Putamen (tissue), 1 donor: Measurements from ENCODE around the gene UTS2R.
"Not testable (repeated sequence)": the region's sequence is repeated elsewhere in the genome, so short reads cannot be mapped to it uniquely, and the experiment has no call there.

Source experiments
- DNase-seq: peaks from one replicate; pipeline ENCODE4 v3.0.0-alpha.2; 2016; ENCODE audit warnings: low spot score

Gene UTS2R

DNA sequence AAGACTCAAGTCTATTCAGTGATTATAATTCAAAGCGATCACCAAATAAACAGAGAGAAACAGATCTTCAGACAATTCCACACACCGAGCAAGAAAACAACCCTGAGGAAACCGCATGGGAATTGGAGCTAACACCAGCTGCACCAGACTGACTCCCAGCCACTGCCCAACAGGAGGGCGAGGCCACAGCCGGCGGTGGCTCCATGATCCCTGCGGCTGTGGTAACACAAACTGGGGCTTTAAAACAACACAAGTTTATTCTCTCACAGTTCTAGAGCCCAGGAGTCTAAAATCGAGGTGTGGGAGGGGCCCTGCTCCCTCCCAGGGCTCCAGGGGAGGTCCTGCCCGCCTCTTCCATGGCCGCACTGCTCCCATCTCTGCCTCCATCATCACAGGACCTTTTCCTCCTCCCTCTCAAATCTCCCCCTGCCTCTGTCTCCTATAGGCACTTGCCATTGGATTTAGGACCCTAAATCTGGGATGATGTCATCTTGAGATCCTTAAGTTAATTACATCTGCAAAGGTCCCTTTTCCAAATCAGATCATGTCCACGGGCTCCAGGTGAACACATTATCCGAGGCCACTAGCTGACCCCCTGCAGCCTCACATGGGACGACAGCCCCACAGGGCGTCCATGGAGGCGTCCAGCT, 36.8 kb downstream of the UTS2R start:
- DNase-seq, result no peak

DNA sequence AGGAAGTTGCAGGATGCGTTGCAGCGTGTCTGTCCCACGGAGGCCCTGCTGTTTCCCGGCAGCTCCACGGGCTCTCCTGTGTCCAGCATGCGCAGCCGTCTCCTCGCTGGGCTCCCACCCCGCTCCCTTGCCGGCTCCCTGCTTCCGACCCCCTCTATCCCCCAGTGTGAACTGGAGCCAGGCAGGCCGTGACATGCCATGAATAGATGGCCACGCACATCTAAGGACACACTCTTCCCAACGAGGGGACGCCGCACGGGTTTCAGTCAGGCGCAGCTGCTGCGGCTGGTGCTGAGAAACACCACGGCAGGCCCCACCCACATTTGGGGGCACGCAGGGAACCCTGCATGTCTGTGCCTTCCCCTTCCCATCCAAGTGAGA, 37.4 kb downstream of the UTS2R start:
- DNase-seq, result no peak

DNA sequence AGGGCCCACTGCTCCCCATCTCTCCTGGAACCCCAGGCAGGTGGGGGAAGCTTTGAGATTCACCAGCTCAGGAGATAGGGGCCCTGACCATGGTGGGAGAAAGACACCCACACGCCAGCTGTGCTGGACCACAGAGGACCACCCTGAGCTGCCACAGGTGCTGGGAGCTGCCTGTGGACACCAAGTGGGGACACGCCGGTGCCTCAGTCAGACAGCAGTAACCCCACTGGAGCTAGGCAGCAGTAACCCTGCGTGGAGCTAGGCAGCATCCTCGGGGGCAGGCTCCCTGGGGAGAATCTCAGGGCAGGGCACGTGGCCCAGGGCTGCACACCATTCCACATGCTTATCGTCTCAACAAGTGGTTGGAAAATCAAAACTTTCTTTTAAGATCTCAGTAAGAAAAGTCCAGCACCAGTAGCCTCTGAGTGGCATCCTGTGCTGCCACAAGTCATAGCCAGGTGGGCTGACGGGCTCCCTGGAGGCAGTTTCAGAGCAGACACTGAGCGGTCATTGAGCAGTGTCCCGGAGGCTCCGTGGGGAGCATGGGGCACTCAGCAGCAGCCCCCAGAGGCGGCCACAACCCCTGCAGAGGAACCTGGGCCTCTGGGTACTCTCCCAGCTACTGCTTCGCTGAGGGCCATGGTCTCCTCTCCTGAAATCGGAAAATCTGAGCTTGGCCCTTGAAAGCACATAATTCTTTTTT, 38.6 kb downstream of the UTS2R start:
- no peak for DNase-seq

DNA sequence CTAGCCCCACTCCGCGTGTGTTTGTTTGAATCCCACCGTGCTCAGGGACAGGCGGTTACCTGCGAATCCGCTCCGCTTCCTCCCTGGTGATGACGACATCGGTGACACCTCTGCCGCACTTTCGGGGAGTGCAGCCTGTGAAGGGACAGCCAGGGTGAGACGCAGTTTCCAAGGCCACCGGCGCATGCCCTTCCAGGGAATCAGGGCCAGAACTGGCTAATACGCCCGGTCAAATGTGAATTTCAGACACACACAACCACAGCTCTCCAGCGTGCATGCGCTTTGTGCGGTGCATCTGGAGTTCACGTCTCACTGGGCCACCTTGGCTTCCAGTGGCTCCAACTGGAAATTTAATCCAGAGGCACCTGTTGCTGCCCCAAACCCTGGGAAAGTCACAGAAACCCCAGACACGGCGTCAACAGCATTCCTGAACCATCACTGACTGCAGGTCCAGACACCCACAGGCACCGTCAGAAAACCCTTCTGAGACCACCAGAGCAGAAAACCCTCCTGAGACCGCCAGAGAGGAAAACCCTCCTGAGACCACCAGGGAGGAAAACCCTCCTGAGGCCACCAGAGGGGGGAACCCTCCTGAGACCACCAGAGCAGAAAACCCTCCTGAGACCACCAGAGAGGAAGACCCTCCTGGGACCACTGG, 40.0 kb downstream of the UTS2R start:
- no peak for DNase-seq

DNA sequence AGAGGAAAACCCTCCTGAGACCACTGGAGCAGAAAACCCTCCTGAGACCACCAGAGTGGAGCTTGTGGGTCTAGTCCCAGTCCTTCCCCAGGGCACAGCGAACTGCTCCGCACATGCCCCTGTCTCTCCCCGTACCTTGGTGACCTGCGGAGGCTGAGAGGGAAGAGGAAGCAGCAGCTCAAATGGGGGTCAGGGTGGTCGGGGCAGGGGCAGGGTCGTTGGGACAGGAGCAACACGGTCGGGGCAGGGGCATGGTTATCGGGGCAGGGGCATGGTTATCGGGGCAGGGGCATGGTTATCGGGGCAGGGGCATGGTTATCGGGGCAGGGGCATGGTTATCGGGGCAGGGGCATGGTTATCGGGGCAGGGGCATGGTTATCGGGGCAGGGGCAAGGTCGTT, 40.5 kb downstream of the UTS2R start:
- not testable (repeated sequence) for DNase-seq

DNA sequence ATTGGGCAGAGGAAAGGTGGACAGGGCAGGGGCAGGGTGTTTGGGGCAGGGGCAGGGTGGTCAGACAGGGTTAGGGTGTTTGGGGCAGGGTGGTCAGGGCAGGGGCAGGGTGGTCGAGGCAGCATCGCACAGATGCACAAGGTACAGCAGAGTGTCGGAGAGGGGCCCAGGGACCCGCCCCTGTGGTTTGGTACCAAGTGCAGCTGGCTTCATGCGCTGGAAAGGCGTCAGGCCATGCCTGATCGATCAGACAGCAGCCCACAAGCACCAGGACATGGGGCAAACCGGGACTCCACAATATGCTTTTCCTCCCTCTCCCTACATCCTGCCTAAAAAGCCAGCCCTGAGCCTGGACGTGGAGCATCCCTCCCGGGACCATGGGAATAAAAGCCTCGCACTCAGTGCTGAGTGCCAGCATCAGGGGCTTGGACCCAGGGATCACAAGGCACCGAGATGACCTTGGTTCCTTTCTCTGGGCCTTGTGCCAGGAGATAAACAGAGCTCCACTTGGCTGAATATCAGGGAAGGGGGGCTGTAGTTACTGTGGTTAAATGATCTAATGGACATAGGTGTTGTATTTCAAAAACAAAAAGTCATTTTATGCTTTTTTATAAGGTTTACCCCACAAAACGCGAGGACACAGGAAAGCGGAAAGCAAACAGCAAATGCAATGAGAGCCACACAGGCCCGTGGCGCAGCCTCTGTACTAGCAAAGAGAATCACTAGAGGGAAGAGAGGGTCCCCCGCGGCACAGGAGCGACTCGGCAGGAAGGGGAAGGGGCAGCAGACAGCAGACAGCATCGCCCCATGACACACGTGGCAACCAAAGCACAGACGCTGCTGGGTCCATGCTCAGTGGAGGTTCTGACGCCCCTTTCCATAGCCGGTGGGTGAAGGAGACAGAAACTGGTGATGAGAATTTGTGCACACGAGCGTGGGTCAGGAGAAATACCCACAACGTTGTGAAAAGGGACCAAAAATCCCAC, 41.3 kb downstream of the UTS2R start:
- DNase-seq, result no peak

DNA sequence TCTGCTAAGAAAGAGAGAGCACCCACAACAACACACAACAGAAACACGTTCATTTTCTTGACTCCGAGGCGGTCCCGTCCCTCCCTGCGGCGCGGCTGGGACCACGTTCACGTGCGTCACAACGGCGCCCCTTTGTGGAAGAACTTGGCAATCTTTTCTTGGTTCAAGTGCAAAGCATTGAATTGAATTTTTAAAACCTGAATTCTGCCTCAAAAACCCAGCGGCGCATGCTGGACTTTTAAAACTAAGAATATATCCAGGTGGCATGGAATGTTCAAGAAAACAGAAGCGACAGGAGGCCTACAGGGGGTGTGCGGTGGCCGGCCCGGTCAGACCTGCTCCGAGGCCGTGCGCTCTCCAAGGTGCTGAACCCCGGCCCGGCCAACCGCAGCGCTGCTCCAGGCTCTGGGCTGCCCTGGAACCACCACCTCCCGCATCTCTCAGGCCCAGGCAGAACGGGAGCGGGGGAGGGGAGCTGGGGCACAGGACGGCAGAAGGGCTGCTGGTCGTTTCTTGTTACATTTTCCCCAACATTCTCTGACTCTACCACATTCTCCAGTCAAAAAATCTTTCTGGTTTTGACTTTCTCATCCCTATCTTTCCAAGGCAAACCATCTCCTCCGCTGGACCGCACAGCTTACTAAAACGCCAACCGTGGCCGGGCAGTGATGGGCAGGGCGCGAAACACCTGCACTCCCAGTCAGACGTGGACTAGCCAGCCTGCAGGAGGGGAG, 43.1 kb downstream of the UTS2R start:
- DNase-seq, result peak; percentile 47

DNA sequence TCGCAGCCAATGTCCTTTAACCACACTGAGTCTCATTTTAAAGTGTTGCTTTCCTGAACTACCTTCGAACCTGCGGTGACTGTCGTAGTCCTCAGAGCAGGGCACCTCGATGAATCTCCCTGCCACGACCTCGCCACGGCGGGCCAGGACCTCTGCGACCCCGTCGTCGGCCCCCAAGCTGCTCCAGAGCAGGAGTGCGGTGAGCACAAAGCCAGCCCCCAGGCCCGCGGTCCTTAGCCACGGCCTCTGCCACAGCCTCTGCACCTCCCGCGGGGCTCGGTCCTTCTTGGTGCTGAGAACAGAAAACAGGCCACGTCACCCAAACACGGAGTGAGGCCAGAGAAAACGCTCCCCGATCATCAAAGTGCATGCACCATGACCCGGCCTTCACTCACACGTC, 43.8 kb downstream of the UTS2R start:
- no peak for DNase-seq

DNA sequence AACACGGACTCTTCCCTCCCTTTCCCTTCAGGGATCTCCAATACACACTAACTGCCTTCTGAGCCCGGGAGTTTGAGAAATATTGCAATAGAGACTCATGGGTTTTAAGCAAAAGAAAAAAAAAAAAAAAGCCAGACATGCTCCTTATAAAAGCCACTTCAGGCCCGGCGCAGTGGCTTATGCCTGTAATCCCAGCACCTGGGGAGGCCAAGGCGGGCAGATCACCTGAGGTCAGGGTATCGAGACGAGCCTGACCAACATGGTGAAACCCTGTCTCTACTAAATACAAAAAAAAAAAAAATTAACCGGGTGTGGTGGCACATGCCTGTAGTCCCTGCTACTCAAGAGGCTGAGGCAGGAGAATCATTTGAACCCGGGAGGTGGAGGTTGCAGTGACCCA, 44.2 kb downstream of the UTS2R start:
- no peak for DNase-seq

DNA sequence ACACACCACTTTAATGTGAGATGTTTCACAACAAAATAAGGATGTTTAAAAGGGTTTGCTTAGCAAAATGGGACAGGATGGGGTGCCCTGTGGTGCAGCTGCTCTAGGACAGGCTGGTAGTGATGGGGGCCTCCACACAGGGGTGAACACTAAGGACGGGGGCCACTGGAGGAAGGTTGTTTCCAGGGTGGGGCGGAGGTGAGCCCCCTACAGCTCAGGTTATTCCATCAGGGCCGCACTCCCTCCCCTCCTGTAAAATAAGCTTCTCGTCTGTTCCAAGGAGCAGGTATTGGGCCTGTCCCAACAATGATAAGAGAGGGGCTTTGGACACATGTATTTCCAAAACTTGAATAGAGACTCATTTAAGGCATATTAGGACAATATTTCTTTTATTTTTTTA, 44.7 kb downstream of the UTS2R start:
- DNase-seq, result no peak

DNA sequence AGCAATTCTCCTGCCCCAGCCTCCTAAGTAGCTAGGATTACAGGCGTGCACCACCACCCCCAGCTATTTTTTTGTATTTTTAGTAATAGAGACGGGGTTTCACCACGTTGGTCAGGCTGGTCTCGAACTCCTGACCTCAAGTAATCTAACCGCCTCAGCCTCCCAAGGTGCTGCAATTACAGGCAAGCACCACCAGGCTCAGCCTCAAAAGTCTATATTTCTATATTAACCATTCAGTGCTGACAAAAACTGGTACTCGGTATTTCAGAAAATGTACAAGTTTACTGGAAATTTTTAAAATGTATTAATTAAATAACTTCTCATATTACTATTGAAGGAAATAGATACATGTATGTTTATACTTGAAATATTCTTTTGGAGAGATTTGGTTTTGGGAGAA, 45.2 kb downstream of the UTS2R start:
- DNase-seq, result no peak

DNA sequence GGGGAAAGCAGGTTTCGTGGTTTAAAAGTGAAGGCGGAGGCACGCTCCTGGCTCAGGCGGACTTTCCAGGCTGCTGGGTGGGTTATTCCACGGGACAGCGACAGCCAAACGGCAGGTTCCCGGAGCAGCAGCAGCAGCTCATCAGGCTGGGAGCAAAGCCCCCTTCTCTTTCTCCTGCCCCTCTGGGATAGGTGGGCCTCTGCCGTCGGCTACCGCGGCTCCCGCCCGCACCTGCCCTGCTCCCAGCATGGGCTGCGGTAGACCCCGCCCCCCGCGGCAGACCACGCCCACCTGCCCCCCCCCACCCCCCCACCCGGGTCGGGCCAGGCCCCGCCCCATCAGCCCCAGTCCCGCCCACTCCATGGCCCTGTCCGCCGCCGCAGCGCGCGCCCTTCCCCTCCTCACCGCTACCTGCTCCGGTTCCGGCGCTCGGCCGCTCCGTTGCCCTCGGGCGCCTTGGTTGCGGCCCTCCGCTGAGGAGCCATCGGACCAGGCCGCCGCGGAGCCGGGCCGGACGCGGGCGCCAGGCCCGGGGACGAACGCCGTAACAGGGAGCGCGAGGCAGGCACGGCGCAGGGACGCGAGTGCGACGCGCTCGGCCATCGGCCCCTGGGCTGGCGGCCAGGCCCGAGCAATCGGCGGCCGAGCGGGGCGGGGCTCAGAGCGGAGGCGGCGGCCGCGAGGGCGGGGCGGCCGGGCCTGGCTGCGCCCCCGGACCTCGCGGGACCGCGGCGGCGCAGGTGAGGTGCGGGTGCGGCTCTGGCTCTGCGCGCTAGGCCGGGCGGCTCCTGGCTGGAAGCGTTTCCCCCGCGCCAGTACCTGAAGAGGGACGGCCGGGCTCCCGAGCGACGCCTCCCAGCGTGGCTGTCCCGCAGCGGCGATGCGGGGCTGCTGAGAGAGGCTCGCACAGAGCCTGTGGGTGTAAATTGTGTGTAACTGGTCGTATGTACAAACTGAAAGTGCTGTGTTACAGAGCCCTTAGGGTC, 46.7 kb downstream of the UTS2R start, which contains the start of the genes HEXD and OGFOD3:
HEXD (plus strand) TSS at position 347 of the 986 bp plus-strand sequence. CDS start 1,453 bp downstream, outside the sequence.
OGFOD3 (minus strand) TSS at position 586 of the 986 bp plus-strand sequence; CDS start at position 485, 101 bp downstream.
- DNase-seq, result peak; percentile 84

DNA sequence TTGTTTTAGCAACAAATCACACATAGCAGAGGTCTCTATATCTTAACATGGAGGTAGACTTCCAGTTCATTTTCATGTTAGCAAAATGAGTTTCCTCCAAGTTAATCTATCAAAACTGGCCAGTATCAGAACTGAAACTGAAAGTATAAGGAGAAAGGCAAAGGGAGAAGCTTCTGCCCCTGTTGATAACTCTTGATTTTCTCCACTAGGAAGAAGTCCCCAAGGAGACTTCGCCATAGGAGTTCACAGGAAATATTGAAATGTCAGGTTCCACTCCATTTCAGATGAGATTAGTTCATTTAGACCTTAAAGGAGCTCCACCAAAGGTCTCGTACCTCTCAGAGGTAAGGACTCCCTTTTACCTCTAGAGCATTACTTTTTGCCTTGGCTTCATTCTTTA, 48.0 kb downstream of the UTS2R start:
- DNase-seq, result no peak

DNA sequence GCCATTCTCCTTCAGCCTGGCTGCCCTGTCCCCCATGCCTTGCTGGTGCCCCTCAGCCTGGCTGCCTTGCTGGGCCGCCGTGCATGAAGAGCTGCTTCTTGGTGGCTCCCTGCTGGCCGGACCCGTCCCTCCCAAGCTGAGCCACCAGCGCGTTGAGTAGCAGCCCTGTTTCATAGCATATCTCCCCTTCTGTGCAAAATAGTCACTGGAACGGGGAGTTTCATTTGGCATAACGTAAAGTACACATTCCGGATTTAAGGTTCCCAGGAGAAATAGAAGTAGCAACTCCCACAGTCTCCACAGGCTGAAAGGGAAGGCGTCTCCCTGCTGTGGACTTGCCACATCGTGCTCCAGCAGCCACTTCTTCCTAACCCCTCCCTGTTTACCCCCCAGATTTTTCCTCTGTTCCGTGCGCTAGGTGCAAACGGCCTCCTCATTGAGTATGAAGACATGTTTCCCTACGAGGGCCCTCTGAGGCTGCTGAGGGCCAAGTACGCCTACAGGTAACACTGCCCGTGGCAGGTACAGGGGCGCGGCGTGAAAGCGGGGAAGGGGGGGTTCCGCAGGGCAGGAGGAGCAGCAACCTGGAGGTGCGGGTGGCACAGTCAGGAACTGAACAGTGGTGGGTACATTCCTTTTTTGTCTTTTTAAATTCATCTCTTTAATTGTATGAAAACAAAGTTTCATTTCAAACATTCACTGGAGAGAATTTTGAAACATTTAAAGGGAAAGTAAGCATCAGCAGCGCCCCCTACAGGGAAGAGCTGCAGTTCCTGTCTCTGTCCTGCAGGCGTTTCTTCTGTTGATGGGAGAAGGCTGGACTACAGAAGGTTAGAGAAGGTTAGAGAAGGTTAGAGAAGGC, 52.7 kb downstream of the UTS2R start:
- no peak for DNase-seq

DNA sequence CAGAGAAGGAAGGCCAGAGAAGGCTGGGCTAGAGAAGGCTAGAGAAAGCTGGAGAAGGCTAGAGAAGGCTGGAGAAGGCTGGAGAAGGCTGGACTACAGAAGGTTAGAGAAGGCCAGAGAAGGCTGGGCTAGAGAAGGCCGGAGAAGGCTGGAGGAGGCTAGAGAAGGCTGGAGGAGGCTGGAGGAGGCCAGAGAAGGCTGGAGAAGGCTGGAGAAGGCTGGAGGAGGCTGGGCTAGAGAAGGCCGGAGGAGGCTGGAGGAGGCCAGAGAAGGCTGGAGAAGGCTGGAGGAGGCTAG, 53.2 kb downstream of the UTS2R start:
- DNase-seq, result no peak
